Measurements from ENCODE around the gene ZNF74.
"Not testable (repeated sequence)": the region's sequence is repeated elsewhere in the genome, so short reads cannot be mapped to it uniquely, and the experiment has no call there.

Gene ZNF74

DNA sequence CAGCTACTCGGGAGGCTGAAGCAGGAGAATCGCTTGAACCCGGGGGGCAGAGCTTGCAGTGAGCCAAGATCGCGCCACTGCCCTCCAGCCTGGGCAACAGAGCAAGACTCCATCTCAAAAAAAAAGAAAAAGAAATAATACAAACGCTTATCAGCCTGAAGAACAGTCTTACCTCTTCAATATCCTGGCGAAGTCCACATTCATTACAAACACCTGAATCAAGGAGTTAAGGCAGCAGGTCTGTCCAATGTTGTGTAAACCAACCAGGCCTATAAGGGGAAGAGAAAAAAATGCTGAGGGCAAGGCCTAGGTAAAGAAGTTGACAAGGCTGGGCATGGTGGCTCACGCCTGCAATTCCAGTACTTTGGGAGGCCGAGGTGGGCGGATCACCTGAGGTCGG lies 17.0 kb upstream of the ZNF74 start:
- DNase-seq = not testable (repeated sequence)

DNA sequence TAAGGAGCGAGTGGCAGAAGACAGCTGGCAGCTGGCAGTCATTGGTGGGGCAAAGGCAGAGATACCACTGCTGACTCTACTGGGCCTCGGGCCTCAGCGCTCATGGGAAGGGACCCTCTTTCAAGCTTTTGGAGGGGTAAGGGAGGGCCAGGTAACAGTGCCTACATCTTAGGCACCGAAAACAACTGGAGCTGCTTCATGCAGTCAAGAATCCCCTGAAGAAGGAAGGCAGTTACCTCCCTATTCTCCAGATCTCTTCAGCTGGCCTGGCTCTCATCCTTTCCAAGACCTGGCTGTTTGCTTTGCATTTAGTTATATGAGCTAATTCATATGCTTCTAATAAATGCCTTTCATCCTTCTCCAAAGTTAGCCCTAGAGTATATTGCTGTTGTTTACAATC lies 15.8 kb upstream of the ZNF74 start:
- DNase-seq = no peak

DNA sequence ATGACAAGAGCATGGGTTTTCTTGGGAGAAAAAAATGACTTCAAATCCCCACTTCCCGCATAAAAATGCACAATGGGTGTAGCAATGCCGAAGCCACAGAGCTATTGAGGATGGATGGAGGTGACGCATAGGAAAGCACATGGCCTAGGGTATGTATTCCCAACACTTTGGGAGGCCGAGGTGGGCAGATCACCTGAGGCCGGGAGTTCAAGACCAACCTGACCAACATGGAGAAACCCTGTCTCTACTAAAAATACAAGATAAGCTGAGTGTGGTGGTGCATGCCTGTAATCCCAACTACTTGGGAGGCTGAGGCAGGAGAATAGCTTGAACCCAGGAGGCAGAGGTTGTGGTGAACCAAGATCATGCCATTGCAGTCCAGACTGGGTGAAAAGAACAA lies 15.3 kb upstream of the ZNF74 start:
- not testable (repeated sequence) for DNase-seq

- no peak for DNase-seq
Observed at GRCh38 chr22:20380486-20380885, 13.5 kb upstream of the ZNF74 start.

- DNase-seq = no peak
Observed at GRCh38 chr22:20383538-20383937, 10.4 kb upstream of the ZNF74 start.

- no peak for DNase-seq
Observed at GRCh38 chr22:20384171-20384570, 9.8 kb upstream of the ZNF74 start.

- no peak for DNase-seq
Observed at GRCh38 chr22:20384865-20385264, 9.1 kb upstream of the ZNF74 start.

- DNase-seq = no peak
Observed at GRCh38 chr22:20386336-20386735, 7.6 kb upstream of the ZNF74 start.

DNA sequence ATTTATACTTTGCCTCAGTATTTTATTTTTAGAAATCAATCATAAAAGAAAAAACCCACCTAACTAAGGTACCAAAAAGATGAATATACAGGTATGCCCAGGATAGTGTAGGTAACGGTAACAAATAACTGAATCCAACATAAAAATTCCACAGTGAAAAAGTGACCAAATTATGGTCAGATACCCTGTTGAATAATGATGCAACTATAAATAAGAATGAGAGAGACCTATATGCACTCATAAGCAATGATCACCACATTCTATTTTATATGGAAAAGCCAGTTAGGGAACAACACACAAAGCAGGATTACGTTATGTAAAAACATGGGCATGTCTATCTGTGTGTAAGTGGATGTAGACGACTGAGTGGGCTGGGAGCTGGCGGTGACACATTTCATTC lies 7.0 kb upstream of the ZNF74 start:
- DNase-seq = no peak

GRCh38 chr22:20388200-20388599 lies 5.8 kb upstream of the ZNF74 start:
- no peak for DNase-seq

DNA sequence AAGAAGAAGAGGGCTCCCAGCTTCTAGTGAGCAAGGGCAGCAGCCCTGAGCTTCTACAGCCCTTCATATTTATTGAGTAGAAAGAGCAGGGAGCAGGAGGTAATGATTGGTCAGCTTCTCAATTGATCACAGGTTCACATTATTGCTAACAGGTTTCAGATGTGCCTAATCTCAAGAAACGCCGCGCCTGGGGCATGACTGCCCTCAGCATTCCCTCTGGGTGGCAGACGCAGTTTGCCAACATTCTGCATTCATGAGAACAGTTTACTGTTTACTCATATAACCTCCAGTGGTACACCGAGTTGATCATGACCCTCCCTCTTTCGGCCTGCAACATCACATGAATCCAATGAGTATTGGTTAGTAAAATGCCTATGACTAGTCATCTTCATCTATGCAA lies 4.7 kb upstream of the ZNF74 start:
- no peak for DNase-seq

DNA sequence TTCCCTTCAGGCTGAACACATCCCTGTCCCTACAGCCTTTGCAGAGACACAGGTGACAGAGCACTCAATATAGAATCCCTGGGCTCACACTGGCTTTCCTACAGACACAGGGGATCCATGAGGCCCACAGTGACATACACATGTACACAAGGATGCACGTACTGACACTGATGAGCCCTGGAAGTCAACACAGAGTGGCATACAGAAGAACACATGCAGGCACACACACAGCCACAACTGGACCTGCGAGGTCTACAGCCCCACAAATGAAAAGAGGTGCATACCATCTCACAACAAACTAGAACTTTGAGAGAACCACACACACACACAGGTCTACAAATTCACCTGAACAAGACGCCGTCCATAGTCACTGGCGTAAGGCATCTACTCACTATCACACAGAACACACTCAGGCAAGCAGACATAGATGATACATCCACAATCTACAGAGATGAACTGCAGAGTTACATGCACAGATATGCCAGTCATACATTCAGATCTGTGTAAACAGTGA lies 3.5 kb upstream of the ZNF74 start:
- no peak for DNase-seq

- DNase-seq = no peak
Observed at GRCh38 chr22:20391222-20391621, 2.7 kb upstream of the ZNF74 start.

DNA sequence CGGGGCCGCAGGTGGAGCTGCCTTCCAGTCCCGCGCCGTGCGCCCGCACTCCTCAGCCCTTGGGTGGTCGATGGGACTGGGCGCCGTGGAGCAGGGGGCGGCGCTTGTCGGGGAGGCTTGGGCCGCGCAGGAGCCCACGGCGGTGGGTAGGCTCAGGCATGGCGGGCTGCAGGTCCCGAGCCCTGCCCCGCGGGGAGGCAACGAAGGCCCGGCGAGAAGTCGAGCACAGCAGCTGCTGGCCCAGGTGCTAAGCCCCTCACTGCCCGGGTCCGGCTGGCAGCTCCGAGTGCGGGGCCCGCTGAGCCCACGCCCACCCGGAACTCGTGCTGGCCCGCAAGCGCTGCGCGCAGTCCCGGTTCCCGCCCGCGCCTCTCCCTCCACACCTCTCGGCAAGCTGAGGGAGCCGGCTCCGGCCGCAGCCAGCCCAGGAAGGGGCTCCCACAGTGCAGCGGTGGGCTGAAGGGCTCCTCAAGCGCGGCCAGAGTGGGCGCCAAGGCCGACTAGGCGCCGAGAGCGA lies 1.5 kb upstream of the ZNF74 start:
- not testable (repeated sequence) for DNase-seq

DNA sequence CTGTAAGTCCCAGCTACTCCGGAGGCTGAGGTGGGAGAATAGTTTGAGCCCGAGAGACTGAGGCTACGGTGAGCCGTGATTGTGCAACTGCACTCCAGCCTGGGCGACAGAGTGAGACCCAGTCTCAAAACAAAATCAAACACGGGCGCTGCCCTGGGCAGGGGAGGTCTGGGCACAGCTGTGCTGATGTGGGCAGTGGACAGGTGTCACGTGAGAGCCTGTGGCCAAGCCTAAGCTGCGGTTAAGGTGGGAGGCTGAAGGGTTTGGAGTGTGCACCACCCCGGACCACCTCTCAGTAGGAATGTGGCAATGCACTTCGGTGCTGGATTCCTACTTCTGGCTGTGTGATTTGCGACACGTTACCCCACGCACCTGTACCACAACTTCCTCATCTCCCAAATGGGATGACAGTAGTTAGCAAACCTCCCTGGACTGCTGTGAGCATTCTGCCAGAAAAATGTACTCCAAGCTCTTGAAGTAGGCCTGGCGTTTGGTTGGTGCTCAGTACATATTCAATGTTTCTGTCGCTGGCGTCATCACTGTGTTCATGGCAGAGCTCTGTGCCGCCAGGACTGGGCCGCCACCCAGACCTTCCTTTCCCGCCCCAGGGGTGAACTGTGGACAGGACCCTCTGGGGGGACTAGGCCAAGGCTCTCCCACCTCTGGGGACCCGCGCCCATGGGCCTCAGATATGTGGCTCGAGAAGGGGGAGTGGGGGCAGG lies 807 bp upstream of the ZNF74 start:
- DNase-seq = no peak

GRCh38 chr22:20395181-20395906 lies 1.4 kb downstream of the ZNF74 start:
- DNase-seq = no peak

DNA sequence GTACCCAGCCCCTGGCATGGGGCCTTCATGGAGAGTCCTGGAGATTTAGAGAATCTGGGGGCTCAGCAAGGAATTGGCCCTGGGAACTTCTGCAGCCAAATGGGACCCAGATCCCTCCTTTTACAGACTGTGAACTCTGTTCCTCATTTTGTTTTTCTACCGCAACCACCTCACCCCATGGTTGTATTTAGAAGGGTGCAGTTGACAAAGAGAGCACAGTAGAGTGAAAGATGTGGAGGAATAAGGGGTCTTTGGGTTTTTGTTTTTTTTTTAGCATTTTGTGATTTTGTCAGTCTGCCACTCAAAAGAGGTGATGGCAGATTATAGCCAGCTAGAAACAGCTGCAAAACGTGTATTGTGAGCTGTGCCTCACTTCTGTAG lies 1.9 kb downstream of the ZNF74 start:
- DNase-seq = no peak

DNA sequence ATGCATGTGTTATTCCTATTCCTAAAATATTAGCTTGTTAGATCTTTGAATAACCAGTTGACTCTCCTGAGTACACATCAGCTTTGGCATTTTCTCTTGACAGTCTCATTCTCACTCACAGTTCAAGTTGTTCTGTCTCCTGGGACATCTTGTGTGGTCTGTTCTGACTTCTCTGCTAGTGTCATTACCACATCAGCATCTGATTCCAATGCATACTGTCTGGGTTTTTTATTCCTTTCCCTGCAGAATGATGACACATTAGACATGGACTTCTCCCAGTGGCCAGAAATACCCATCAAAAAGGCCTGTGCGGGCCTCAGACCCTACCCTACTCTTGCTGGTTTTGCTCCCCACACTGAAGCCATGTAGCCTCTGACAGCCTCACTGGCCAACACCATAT lies 2.7 kb downstream of the ZNF74 start:
- DNase-seq = no peak

DNA sequence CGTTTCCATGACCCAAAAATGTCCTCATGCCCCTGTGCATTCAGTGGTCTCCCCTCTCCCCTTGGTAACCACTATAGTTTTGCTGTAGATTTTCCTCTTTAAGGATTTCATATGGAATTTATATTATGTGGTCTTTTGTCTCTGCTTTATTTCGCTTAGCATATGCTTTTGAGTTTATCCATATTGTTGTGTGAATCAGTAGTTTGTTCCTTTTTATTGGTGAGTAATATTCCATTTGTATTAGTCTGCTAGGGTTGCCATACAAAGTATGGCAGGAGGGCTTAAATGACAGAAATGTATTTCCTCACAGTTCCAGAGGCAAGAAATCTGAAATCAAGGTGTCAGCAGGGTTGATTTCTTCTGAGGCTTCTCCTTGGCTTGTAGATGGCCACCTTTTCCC lies 3.5 kb downstream of the ZNF74 start:
- DNase-seq = no peak

DNA sequence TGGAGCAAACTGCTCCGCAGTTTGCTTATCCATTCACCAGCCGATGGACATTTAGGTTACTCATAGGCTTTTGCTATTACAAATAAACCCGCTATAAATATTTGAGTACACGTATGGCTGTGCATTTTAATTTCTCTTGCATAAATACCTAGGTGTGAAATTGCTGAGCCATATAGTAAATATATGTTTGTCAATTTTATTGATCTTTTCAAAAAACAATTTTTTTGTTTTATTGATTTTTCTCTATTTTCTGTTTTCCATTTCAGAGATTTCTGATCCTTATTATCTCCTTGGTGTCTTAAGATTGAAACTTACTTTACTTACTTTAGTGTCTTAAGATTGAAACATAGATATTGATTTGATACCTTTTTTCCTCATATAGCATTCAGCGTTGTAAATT lies 4.5 kb downstream of the ZNF74 start:
- no peak for DNase-seq

GRCh38 chr22:20399866-20400605 lies 6.1 kb downstream of the ZNF74 start:
- DNase-seq = no peak

- DNase-seq = no peak
Observed at GRCh38 chr22:20400606-20401375, 6.8 kb downstream of the ZNF74 start.

Data from CD4-positive, alpha-beta T cell treated with Interleukin-4 for 1 hour (primary cell).